ENCODE data around the gene AP1M1.

The AP1M1 gene

GRCh38 chr19:16280306-16280705 is 82.6 kb downstream of the AP1M1 start:
- ATAC-seq: no peak

GRCh38 chr19:16281743-16282142 is 84.0 kb downstream of the AP1M1 start:
- no peak for ATAC-seq
- TF ChIP-seq ZFP3 (CRISPR knock-in tag; IDR thresholded peaks at IDR 0.05): no peak
- TF ChIP-seq CSDC2 (CRISPR knock-in tag; IDR thresholded peaks at IDR 0.05): no peak
- TF ChIP-seq ZFP30 (CRISPR knock-in tag; IDR thresholded peaks at IDR 0.05): no peak
- no peak for TF ChIP-seq ZC3H10 (CRISPR knock-in tag; IDR thresholded peaks at IDR 0.05)
- no peak for TF ChIP-seq CREB5 (CRISPR knock-in tag; IDR thresholded peaks at IDR 0.05; ENCODE audit: low read depth)
- TF ChIP-seq OSR1 (CRISPR knock-in tag; IDR thresholded peaks at IDR 0.05): no peak

More at GRCh38 chr19:16280306-16280705, 82.6 kb downstream of the AP1M1 start:
- no peak for TF ChIP-seq PATZ1 (CRISPR knock-in tag; IDR thresholded peaks at IDR 0.05; ENCODE audit: borderline replicate concordance)
- TF ChIP-seq ESRRG (CRISPR knock-in tag; IDR thresholded peaks at IDR 0.05): no peak
- no peak for TF ChIP-seq PPARA (CRISPR knock-in tag; IDR thresholded peaks at IDR 0.05; ENCODE audit: borderline replicate concordance)
- no peak for TF ChIP-seq CSDC2 (CRISPR knock-in tag; IDR thresholded peaks at IDR 0.05)
- TF ChIP-seq ZFP3 (CRISPR knock-in tag; IDR thresholded peaks at IDR 0.05): no peak
- TF ChIP-seq ARNTL (CRISPR knock-in tag; IDR thresholded peaks at IDR 0.05; ENCODE audit: borderline replicate concordance, low read depth): no peak
- TF ChIP-seq POU6F1 (CRISPR knock-in tag; IDR thresholded peaks at IDR 0.05; ENCODE audit: borderline replicate concordance, low read depth): no peak
- TF ChIP-seq TOX (CRISPR knock-in tag; IDR thresholded peaks at IDR 0.05; ENCODE audit: borderline replicate concordance): no peak
- TF ChIP-seq BACH2 (CRISPR knock-in tag; IDR thresholded peaks at IDR 0.05; ENCODE audit: borderline replicate concordance): no peak
- TF ChIP-seq ZNF8 (CRISPR knock-in tag; IDR thresholded peaks at IDR 0.05): no peak
- TF ChIP-seq ISL1 (CRISPR knock-in tag; IDR thresholded peaks at IDR 0.05): no peak
- no peak for TF ChIP-seq OSR1 (CRISPR knock-in tag; IDR thresholded peaks at IDR 0.05)
- no peak for TF ChIP-seq ZC3H10 (CRISPR knock-in tag; IDR thresholded peaks at IDR 0.05)
- TF ChIP-seq SNAI2 (CRISPR knock-in tag; IDR thresholded peaks at IDR 0.05): no peak
- TF ChIP-seq RARB (CRISPR knock-in tag; IDR thresholded peaks at IDR 0.05): no peak
- no peak for TF ChIP-seq GLIS3 (CRISPR knock-in tag; IDR thresholded peaks at IDR 0.05)

GRCh38 chr19:16283210-16284061 is 85.7 kb downstream of the AP1M1 start:
- no peak for ATAC-seq

More at GRCh38 chr19:16283210-16284061, 85.7 kb downstream of the AP1M1 start:
- TF ChIP-seq BACH2 (CRISPR knock-in tag; IDR thresholded peaks at IDR 0.05; ENCODE audit: borderline replicate concordance) (no peak), ZFP30 (CRISPR knock-in tag; IDR thresholded peaks at IDR 0.05) (no peak), CSRNP3 (CRISPR knock-in tag; IDR thresholded peaks at IDR 0.05) (no peak), ZNF8 (CRISPR knock-in tag; IDR thresholded peaks at IDR 0.05) (no peak), POU6F1 (CRISPR knock-in tag; IDR thresholded peaks at IDR 0.05; ENCODE audit: borderline replicate concordance, low read depth) (no peak), TSHZ2 (CRISPR knock-in tag; IDR thresholded peaks at IDR 0.05) (no peak), ISL1 (CRISPR knock-in tag; IDR thresholded peaks at IDR 0.05) (no peak), RARB (CRISPR knock-in tag; IDR thresholded peaks at IDR 0.05) (no peak), ZFP3 (CRISPR knock-in tag; IDR thresholded peaks at IDR 0.05) (no peak), ZNF565 (CRISPR knock-in tag; conservative IDR thresholded peaks at IDR 0.05; ENCODE audit: low read depth) (no peak), ZNF70 (CRISPR knock-in tag; IDR thresholded peaks at IDR 0.05) (no peak), PATZ1 (CRISPR knock-in tag; IDR thresholded peaks at IDR 0.05; ENCODE audit: borderline replicate concordance) (no peak), OSR1 (CRISPR knock-in tag; IDR thresholded peaks at IDR 0.05) (no peak), GLIS3 (CRISPR knock-in tag; IDR thresholded peaks at IDR 0.05) (no peak), PPARA (CRISPR knock-in tag; IDR thresholded peaks at IDR 0.05; ENCODE audit: borderline replicate concordance) (no peak), TOX (CRISPR knock-in tag; IDR thresholded peaks at IDR 0.05; ENCODE audit: borderline replicate concordance) (no peak), ZC3H10 (CRISPR knock-in tag; IDR thresholded peaks at IDR 0.05) (no peak), TCF4 (CRISPR knock-in tag; IDR thresholded peaks at IDR 0.05; ENCODE audit: borderline replicate concordance) (no peak)
